NCI-H1417 treated with DMSO at 0.1 percent for 48 hours (cell line): ENCODE results near the gene RAB43.

ENCODE experiments used
- DNase-seq: peaks from one replicate; lab custom pipeline; 2025; lab: John Stamatoyannopoulos, UW

RAB43 gene

DNA sequence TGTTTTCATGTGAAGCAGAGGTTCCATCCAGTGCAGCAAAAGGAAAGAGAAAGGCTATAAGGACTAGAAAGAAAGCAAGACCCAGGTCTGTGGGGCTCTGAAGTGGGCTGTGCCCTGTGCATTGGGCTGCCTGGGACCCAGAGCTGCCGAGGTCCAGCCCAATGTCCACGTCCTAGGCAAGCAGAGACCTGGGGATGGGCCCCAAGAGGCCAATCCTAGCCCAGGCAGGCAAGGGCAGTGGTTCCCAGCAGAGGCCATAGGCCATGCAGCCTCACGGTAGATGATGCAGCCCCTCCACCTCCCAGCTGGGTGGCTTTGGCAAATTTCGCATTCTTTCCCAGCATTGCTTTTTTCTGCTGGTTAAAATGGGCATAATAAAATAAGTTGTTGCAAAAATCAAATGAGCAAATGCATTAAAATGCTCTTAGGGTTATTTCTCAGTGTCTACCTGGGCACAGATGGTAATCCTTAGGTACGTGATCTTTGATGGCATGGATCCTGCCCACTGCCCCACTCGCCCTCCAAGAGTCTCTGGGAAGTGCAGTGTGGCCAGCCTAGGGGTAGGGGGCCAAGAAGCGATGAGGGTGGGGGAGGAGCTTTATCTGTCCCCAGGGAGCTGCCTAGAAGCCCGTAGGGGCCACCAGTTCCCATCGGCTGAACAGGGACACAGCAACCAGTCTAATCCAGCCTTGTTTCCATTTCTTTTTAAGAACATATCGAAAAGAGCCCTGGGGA, 83.3 kb downstream of the RAB43 start:
- no peak for DNase-seq
